GM18867 (cell line): Measurements from ENCODE around the gene MET.

Source experiments
- ATAC-seq: cut with Tn5 transposase; IDR thresholded peaks from one replicate; pipeline ENCODE4 v1.9.1; 2021; ENCODE audit warnings: mild to moderate bottlenecking, moderate library complexity; ENCODE audit not compliant: unreplicated experiment

MET gene

DNA sequence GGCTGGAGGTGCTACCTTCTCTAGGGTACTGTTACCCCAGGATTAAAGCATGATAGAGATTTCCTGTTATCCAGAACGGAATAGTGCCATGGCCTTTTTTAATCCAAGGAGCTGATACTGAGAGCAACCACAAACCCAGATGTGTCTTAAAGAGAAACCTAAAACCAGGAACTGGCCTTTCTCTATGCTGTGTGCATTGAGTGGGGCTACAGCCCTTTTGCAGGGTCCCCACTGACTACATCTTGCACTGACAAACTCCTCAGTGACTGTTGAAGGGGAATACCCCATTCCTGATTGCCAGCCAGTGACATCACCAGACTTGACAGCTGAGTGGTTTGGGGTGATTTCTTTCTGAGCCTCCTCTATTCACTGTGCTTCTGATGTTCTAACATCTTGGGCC lies 108.5 kb downstream of the MET start:
- no peak for ATAC-seq

DNA sequence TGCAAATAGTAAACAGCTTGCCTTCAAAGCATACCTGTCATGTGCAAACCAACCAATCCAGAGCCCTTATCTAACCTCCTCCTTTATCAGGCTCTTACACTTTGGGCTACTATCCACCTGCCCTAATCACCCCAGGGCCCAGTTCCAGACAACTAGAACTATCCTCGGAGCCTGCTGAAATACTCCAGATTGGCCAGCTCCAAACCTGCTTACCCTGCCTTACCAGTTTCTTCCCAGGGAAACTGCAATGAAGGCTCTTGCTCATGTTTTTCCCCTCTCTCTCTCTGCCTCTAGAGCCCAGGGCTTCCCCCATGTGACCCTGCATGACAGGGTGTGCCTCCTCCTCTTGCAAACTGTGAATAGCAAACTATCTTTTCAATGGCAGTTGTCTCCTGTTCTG lies 109.0 kb downstream of the MET start:
- no peak for ATAC-seq

- no peak for ATAC-seq
Measured at GRCh38 chr7:116781584-116781983, 109.6 kb downstream of the MET start.

- no peak for ATAC-seq
Measured at GRCh38 chr7:116782177-116782711, 110.2 kb downstream of the MET start.

DNA sequence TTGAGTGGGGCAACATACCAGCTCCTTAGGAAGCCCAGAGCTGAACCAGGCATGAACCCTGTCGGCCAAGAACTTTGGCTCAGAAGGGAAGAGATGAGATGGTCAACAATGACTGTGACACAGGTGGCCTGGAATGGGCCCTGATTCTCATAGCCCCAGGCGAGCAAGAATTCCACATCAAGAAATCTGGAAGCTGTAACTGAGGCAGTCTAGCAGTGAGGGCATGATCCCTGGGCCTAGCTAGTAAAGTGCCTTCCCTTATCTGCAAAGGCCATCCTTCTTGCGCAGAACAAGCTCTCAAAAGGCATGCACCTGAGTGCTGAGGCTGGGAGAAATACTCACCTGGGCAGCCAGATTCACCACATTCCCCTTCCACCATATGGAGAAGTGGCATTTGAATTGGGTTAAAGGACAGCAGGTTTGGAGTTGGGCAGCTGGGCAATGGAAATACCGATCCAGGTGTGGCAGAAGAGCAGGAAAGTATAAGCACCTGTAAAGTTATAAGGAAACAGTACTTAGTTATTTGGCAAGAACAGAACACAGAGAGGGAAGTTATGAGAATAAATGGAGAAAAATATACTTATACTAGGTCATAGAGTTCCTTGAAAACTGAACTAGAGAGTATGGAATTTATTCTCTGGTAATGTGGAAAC lies 111.8 kb downstream of the MET start:
- no peak for ATAC-seq

DNA sequence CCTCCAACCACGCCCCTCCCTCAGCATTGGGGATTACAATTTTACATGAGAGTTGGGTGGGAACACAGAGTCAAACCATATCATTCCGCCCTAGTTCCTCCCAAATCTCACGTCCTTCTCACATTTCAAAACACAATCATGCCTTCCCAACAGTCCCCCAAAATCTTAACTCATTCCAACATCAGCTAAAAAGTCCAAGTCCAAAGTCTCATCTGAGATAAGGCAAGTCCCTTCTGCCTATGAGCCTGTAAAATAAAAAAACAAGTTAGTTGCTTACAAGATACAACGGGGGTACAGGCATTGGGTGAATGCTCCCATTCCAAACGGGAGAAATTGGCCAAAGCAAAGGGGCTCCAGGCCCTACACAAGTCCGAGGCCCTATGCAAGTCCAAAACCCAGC lies 112.7 kb downstream of the MET start:
- no peak for ATAC-seq

DNA sequence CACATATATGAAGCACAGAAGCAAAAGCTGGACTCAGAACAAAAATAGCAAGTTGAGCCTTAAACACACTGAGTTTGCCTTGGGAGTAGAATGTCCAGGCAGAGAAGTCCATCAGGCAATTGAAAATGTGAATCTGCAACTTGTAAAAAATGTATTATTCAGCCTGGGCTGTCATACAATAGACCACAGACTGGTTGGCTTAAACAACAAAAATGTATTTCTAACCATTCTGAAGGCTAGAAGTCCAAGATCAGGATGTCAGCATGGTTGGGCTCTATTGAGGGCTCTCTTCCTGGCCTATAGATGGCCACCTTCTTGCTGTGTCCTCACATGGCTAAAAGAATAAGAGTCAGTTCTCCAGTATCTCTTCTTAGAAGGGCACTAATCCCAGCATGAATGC lies 113.8 kb downstream of the MET start:
- ATAC-seq = no peak

GRCh38 chr7:116786791-116787443 lies 114.9 kb downstream of the MET start:
- ATAC-seq = peak; percentile 99

DNA sequence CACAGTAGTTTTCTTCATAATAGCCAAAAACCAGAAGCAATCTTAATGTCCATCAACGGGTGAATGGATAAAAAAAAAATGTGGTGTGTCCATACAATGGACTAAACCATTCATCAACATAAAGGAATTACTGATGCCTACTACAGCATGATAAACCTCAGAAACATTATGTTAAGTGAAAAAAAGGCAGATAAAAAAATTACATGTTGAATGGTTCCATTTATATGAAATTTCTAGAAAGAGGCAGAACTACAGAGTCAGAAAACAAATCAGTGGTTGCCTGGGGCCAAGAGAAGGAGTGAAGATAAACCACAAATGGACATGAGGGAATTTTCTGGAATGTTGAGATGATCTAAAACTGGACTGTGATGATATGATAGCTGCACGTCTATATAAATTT lies 115.9 kb downstream of the MET start:
- no peak for ATAC-seq

GRCh38 chr7:116788572-116789197 lies 116.7 kb downstream of the MET start:
- no peak for ATAC-seq

DNA sequence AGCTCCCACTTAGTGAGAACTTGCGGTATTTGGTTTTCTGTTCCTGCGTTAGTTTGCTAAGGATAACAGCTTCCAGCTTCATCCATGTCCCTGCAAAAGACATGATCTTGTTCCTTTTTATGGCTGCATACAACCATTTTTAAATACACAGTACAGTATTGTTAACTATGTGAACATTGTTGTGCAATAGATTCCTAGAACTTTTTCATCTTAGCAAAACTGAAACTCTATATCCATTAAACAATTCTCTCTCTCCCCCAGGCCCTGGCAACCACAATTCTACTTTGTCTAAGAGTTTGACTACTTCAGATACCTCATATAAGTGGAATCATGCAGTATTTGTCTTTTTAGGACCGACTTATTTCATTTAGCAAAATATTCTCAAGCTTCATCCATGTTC lies 118.0 kb downstream of the MET start:
- ATAC-seq = no peak

DNA sequence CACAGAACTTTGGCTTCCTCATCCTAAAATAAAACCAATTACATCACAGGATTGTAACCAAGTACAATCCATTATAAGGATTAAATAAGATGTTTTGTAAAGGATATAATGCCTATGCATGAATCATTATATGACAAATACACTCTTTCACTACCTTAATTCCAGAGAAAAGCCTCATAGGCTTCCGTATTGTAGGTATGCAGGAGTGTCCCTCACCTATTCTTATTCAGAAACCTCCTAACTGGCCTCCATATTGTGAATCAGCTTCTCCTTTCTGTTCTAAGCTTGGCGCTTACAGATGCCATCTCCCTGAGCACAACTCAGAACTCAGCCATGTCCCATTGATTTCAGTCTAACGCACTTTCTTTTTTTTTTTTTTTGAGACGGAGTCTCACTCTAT lies 120.8 kb downstream of the MET start:
- no peak for ATAC-seq

DNA sequence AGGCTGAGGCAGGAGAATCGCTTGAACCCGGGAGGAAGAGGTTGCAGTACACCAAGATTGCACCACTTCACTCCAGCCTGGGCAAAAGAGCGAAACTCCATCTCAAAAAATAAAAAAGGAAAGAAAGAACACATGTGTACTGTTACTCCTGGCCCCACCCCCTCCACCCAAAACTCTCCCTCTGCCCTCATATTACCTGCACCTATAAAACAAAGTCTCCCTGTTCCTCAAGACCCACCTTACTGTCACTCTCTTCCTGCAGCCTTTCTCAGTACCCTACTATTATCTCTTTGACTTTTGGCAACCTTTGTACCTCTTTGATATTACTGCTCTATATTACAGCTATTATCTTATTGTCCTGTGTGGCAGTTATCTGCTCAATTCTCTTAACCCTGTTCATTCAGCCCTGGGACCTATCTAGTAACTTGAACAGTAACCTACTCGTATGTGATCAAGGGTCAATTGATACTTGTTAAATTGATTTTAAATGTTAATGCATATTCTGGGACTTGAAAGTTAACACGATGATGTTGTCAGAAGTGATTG lies 121.9 kb downstream of the MET start:
- ATAC-seq = no peak

- no peak for ATAC-seq
Measured at GRCh38 chr7:116796471-116796870, 124.5 kb downstream of the MET start.

GRCh38 chr7:116797612-116798011 lies 125.6 kb downstream of the MET start:
- ATAC-seq = no peak

GRCh38 chr7:116798232-116798631 lies 126.2 kb downstream of the MET start:
- no peak for ATAC-seq

DNA sequence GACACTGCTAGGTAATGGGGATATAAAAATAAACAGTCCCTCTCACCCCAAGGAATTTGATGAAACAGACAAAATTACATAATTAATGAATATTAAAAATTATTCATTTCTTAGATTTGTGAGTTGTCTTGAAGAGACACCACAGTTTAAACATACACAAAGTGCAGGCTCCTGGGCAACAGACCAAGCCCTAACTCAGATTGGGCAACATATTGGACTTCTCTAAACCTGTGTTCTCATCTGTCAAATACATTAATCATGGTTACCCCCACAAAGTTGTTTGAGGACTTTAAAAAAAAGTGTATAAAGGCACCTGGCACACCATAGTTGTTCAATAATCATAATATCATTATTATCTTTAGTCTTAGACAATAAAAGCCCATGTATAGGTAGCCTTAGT lies 127.9 kb downstream of the MET start:
- no peak for ATAC-seq

GRCh38 chr7:116800594-116800993 lies 128.6 kb downstream of the MET start:
- no peak for ATAC-seq

DNA sequence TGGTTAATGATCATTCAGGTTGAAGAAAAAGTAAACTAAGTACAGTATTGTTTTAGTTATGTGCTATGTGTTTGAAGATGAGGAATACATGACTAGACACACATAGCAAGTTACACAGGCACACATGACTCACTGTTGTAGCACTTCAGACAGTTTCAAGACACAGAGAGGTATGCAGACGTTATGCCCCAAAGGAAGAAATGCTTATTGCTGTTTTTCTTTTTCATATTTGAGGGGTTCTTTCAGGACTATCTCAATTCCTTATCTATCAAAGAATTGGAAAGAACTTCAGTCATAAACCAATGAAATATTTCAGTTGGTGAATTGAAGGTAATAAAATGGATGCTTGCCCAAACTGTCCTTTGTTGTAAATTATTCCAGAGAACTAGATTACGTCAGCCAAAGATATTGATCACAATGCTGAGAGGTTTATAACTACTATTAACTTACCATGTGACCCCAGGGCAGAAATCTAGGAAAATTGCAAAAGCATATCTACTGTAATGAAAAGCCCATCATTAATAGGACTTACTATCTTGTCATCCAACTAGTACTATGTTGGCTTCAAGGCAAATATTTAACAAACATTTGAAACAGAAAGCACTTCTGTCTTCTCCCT lies 129.2 kb downstream of the MET start:
- ATAC-seq = no peak

DNA sequence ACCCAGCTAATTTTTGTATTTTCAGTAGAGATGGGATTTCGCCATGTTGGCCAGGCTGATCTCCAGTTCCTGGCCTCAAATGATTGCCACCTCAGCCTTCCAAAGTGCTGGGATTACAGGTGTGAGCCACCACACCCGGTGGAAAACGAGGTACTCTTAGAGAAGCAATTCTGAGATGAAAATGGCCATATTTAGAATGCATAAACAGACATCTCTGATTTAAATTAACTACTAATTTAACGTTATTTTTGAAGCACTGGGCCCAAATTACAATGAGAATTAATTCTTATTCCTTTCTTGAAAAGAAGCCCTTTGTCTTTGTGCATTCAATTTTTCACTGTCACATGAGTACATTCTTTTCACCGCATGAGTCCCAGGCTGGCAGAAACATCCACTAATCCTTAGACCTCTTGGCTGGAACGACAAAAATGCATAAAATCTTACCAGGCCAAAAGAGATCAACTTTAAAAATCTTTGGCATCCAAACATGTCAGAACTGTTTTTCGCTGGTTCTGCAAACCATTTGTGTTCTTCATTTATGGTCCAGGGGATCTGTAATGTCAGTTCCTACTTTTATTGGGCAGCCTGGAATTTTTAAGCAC lies 130.2 kb downstream of the MET start:
- ATAC-seq = no peak

- peak; percentile 86 for ATAC-seq
Measured at GRCh38 chr7:116802746-116803152, 130.8 kb downstream of the MET start.
